Measurements from ENCODE around the gene ZNF609. TPM values are rescaled to one million over a fixed set of nuclear protein-coding genes. Genes with fewer than 3 reads are reported as not detected.

ZNF609 gene
- total and polyA plus RNA-seq, 4 donors = 8.1 to 54.2 (median 22.0) TPM

- peak overlapping the region in 1 of 2 donors; percentile 23 for H3K27ac ChIP-seq (ENCODE audit: low read depth in 1 of 2, low read length in 1 of 2)
- H3K4me3 ChIP-seq = no peak overlapping the region
- no peaks in the 10 kb centered on the region for H3K9me3 ChIP-seq (ENCODE audit: control insufficient read depth in 4 of 4, insufficient read depth in 3 of 4, low read length in 3 of 4)
- no peak for ATAC-seq (ENCODE audit: insufficient read depth, low FRiP score)
- DNase-seq = no peak
- no peaks in the 10 kb centered on the region for H3K27me3 ChIP-seq (ENCODE audit: control insufficient read depth in 3 of 3, insufficient read depth in 3 of 3, low read length in 2 of 3)
- no peaks in the 10 kb centered on the region for H3K36me3 ChIP-seq (ENCODE audit: control insufficient read depth in 4 of 4, insufficient read depth in 4 of 4, low read length in 4 of 4)
- H3K9ac ChIP-seq (ENCODE audit: insufficient read depth in 1 of 2, low read length in 2 of 2) = no peak overlapping the region
- TF ChIP-seq CTCF (IDR thresholded peaks at IDR 0.05; ENCODE audit: control extremely low read depth, extremely low read depth) = no peak
- peaks cover 2 to 43% (median 16%) of the 10 kb centered on the region in 5 donors for H3K4me1 ChIP-seq (ENCODE audit: control insufficient read depth in 5 of 5, insufficient read depth in 5 of 5, low read length in 5 of 5)
Observed at GRCh38 chr15:64462492-64462891, 2.1 kb downstream of the ZNF609 start.

GRCh38 chr15:64464276-64465005 lies 4.1 kb downstream of the ZNF609 start:
- peak in 1 of 3 donors; percentile 47 for DNase-seq
- Histone ChIP-seq H3K4me3 (no peak overlapping the region), H3K27ac (ENCODE audit: low read depth in 1 of 2, low read length in 1 of 2) (no peak overlapping the region), H3K36me3 (ENCODE audit: control insufficient read depth in 4 of 4, insufficient read depth in 4 of 4, low read length in 4 of 4) (no peaks in the 10 kb centered on the region), H3K27me3 (ENCODE audit: control insufficient read depth in 3 of 3, insufficient read depth in 3 of 3, low read length in 2 of 3) (no peaks in the 10 kb centered on the region), H3K9ac (ENCODE audit: insufficient read depth in 1 of 2, low read length in 2 of 2) (no peak overlapping the region), H3K4me1 (ENCODE audit: control insufficient read depth in 5 of 5, insufficient read depth in 5 of 5, low read length in 5 of 5) (peaks cover 2 to 44% (median 17%) of the 10 kb centered on the region in 5 donors), H3K9me3 (ENCODE audit: control insufficient read depth in 4 of 4, insufficient read depth in 3 of 4, low read length in 3 of 4) (no peaks in the 10 kb centered on the region)
- no peak for TF ChIP-seq CTCF (IDR thresholded peaks at IDR 0.05; ENCODE audit: control extremely low read depth, extremely low read depth)
- 60 to 64% methylated on average over 3 of the region's 3 CpGs for WGBS, 2 donors
- no peak for ATAC-seq (ENCODE audit: insufficient read depth, low FRiP score)

GRCh38 chr15:64466408-64467141 lies 6.2 kb downstream of the ZNF609 start:
- H3K9me3 ChIP-seq (ENCODE audit: control insufficient read depth in 4 of 4, insufficient read depth in 3 of 4, low read length in 3 of 4) = no peaks in the 10 kb centered on the region
- no peak for TF ChIP-seq CTCF (IDR thresholded peaks at IDR 0.05; ENCODE audit: control extremely low read depth, extremely low read depth)
- no peaks in the 10 kb centered on the region for H3K27me3 ChIP-seq (ENCODE audit: control insufficient read depth in 3 of 3, insufficient read depth in 3 of 3, low read length in 2 of 3)
- H3K4me3 ChIP-seq = no peak overlapping the region
- H3K36me3 ChIP-seq (ENCODE audit: control insufficient read depth in 4 of 4, insufficient read depth in 4 of 4, low read length in 4 of 4) = peaks cover 0 to 1% (median 0%) of the 10 kb centered on the region in 4 donors
- peak overlapping the region in 1 of 2 donors; percentile 26 for H3K27ac ChIP-seq (ENCODE audit: low read depth in 1 of 2, low read length in 1 of 2)
- WGBS, 2 donors = 48 to 55% methylated on average over 4 of the region's 4 CpGs
- no peak overlapping the region for H3K9ac ChIP-seq (ENCODE audit: insufficient read depth in 1 of 2, low read length in 2 of 2)
- ATAC-seq (ENCODE audit: insufficient read depth, low FRiP score) = peak; percentile 49
- H3K4me1 ChIP-seq (ENCODE audit: control insufficient read depth in 5 of 5, insufficient read depth in 5 of 5, low read length in 5 of 5) = peaks cover 2 to 36% (median 15%) of the 10 kb centered on the region in 5 donors
- peak in 2 of 3 donors; percentile 38 to 63 for DNase-seq
